GM12864 (cell line): ENCODE data around the gene TTLL13.
A peak's percentile ranks its signal among the peaks of the same experiment; 100 is the strongest.

ENCODE experiments used
- DNase-seq: peaks from one replicate; pipeline ENCODE4 v3.0.0-alpha.2; 2011; ENCODE audit warnings: low read depth
- H3K4me3 ChIP-seq: 2 replicates; pipeline ENCODE4 v1.5.1; 2011; ENCODE audit warnings: mild to moderate bottlenecking, low read depth, low read length, control low read depth
- TF ChIP-seq, protein P1 (sequence below): IDR thresholded peaks from 2 replicates; pipeline ENCODE4 v1.5.1; 2011; ENCODE audit warnings: low read depth, mild to moderate bottlenecking, moderate library complexity, low read length, control low read depth, inconsistent platforms; ENCODE audit errors: missing control alignments

TTLL13 gene

DNA sequence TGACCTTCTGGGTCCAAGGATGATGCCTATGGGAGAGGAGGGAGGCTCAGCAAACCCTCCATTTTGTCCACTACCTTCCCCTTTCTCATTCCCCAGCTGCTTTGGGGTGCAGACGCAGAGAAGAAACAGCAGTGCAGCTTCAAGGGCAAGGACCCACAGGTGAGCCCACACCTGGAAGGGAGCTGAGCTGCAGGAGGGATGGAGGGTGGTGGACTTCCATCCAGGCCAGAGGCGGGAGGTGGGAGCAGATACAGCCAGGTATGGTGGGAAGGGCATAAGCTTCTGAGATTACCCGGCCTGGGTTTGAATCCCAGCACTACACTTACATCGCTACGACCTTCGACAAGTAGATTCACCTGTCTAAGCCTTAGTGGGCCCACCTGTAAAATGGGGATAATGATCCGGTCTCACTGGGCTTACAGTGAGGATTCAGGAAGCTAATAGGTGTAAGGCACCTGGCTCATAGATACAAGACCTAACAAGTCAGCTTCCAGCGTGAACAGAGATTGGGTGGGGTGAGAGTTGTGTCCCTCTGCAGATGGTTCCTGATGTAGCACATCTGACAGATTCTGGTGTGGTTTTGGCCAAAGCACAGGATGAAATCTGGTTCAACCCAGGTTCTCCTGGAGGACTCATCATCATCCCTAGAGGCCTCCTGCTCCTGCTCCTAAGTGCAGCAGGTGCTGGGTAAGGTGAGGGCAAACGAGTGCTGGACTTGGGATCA lies 31.5 kb upstream of the TTLL13 start:
- no peak overlapping the region for H3K4me3 ChIP-seq
- DNase-seq = no peak

DNA sequence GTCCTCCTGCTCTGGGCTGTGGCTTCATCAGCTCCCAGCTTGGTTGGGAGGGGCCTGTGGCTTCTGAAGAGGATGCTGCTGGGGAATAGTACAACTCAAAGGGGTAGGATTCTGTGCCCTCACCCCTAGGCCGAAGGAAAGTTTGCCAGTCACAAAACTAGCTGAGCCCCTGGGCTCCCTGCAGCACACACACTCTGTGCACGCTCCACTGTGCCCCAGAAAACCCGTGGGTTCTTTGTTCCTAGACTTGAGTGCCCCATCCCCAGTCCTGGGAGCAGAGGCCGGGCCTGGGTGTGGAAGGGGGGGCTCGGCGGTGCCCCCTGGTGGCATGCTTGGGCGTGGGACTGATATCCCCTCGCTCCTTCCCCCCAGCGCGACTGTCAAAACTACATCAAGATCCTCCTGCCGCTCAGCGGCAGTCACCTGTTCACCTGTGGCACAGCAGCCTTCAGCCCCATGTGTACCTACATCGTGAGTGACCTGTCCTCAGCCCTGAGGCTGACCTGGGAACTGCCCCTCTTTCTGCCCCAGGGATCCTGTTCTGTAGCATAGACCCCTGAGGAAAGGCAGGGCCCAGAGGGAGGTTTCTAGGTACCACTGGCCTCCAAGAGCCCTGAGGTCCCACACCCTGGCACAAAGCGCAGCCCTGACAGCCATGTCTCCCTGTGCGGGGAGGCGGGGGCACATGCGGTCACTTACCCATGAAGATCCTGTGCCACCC lies 29.8 kb upstream of the TTLL13 start:
- no peak for DNase-seq
- H3K4me3 ChIP-seq = no peak overlapping the region
- TF ChIP-seq, protein P1, sequence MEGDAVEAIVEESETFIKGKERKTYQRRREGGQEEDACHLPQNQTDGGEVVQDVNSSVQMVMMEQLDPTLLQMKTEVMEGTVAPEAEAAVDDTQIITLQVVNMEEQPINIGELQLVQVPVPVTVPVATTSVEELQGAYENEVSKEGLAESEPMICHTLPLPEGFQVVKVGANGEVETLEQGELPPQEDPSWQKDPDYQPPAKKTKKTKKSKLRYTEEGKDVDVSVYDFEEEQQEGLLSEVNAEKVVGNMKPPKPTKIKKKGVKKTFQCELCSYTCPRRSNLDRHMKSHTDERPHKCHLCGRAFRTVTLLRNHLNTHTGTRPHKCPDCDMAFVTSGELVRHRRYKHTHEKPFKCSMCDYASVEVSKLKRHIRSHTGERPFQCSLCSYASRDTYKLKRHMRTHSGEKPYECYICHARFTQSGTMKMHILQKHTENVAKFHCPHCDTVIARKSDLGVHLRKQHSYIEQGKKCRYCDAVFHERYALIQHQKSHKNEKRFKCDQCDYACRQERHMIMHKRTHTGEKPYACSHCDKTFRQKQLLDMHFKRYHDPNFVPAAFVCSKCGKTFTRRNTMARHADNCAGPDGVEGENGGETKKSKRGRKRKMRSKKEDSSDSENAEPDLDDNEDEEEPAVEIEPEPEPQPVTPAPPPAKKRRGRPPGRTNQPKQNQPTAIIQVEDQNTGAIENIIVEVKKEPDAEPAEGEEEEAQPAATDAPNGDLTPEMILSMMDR = peak; percentile 83

More for the DNA sequence above, 31.5 kb upstream of the TTLL13 start:
- TF ChIP-seq, protein P1 = no peak

DNA sequence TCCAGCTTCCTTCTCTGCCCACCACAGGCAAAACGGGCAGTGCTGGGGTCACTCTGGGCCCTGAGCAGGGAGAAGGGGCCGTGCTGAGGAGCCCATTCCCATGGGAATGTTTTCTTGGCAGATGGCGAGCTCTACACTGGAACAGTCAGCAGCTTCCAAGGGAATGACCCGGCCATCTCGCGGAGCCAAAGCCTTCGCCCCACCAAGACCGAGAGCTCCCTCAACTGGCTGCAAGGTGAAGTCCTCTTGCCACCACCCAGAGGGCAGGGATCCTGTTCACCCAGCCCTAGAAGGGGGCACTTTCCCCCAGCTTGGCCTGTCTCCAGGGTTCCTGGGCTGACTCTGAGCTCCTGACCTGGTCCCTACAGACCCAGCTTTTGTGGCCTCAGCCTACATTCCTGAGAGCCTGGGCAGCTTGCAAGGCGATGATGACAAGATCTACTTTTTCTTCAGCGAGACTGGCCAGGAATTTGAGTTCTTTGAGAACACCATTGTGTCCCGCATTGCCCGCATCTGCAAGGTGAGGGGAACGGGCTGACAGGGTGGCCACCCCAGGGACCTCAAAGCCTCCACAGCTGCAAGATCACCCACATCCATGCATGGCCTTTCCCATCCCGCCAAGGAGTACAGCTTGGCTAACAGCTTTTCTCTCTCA lies 28.0 kb upstream of the TTLL13 start:
- DNase-seq = no peak
- TF ChIP-seq, protein P1 = peak; percentile 88
- H3K4me3 ChIP-seq = no peak overlapping the region

DNA sequence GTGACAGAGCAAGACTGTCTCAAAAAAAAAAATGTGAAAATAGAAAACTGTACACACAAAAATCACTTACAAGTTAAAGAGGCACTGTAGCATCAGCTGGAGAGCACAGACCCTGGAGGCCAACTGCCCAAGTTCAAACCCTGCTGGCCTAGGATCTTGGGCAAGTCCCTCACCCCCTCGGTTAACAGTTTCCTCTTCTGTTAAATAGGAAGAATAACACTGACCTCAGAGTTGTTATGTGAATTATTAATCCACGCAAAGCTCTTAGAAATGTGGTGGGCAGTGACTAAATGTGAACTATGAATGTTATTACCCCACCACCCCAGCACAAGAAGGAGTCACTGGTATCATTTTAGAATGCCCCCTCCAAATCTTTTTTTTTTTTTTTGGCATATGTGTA lies 26.8 kb upstream of the TTLL13 start:
- TF ChIP-seq, protein P1 = no peak
- no peak overlapping the region for H3K4me3 ChIP-seq
- no peak for DNase-seq

DNA sequence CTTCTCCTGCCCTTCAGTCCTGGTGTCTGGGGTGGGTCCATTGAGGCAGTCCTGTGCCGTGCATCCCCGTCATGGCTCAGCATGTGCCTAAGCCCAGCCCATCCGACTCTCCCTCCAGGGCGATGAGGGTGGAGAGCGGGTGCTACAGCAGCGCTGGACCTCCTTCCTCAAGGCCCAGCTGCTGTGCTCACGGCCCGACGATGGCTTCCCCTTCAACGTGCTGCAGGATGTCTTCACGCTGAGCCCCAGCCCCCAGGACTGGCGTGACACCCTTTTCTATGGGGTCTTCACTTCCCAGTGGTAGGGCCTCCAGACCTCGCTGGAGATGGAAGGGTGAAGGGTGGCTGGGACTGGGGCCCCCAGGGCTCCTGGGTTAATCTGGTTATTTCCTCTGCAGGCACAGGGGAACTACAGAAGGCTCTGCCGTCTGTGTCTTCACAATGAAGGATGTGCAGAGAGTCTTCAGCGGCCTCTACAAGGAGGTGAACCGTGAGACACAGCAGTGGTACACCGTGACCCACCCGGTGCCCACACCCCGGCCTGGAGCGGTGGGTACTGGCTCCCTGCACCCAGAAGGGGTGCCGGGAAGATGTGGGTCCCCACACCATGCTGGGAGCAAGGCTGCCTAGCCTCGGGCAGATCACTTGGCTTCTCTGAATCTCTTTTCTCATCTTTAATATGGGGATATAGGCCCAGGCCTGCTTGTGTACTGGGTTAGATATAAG lies 25.8 kb upstream of the TTLL13 start:
- TF ChIP-seq, protein P1 = no peak
- H3K4me3 ChIP-seq = no peak overlapping the region
- DNase-seq = no peak

DNA sequence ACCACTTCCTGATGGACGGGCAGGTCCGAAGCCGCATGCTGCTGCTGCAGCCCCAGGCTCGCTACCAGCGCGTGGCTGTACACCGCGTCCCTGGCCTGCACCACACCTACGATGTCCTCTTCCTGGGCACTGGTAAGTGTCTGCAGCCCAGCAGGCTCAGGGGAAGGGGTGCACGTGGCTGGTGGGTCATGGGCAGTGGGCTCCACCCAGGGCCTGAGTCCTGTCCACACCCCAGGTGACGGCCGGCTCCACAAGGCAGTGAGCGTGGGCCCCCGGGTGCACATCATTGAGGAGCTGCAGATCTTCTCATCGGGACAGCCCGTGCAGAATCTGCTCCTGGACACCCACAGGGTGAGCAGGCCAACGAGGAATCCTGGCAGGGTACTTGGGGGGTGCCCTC lies 24.3 kb upstream of the TTLL13 start:
- H3K4me3 ChIP-seq = no peak overlapping the region
- TF ChIP-seq, protein P1 = no peak

More for the DNA sequence above, 24.3 kb upstream of the TTLL13 start:
- DNase-seq = no peak
